8988T (cell line): Measurements from ENCODE around the gene SLC25A51.
A peak's percentile ranks its signal among the peaks of the same experiment; 100 is the strongest.

Experiments
- DNase-seq: peaks from one replicate; pipeline ENCODE4 v3.0.0; 2011

Gene SLC25A51

DNA sequence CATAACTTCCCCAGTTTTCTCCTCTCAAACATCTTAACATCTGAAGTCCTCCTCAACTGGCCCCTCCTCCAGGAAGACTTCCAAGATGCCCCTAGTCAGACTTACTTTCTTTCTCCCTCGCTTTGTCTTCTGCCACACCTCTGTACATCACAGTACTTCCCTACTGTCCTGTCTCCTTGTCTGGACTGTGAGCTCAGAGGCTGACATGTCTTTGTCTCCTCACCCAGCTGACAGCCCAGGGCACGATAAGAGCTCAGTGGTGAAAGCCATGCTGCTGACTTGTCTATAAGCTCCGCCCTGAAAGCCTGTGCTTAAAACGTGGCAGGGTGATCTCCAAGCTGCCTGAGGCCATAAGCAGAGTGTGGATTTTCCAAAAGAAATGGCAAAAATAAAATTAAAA lies 33.0 kb upstream of the SLC25A51 start:
- DNase-seq = no peak

DNA sequence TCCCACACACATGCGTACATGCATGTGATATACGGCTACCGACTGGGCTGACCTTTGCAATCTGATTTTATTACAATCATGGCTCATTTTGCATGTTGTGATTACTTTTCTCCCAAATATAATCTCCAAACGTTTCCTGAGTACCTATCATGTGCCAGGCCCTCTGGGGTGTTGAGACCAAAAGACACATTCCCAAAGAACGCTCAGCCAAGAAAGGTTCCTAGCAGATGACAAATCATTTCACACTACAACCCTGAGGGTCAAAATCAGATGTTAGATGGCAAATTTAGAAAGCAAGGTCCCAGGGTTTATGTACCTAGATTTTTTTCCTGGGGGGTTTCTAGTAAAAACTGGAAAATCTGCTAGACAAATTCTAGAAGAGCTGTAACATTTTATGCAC lies 32.4 kb upstream of the SLC25A51 start:
- no peak for DNase-seq

DNA sequence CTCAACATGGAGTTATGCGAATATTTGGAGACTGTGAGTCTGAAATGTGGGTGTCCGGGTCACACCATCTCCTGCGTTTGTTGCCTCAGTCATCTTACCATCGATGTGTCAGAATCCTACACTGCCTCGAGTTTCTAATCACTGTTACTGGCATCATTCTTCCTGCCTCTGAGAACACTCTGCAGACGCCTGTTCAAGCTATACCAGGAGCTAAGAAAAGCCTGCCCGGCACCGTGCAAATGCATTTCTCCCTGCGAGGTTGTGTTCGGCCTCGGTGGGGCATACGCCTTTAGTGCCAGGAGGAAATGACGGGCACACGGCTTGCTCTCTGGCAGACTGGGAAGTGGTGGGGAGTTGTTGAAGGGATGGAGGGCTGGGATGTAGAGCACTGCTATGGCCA lies 31.2 kb upstream of the SLC25A51 start:
- DNase-seq = no peak

DNA sequence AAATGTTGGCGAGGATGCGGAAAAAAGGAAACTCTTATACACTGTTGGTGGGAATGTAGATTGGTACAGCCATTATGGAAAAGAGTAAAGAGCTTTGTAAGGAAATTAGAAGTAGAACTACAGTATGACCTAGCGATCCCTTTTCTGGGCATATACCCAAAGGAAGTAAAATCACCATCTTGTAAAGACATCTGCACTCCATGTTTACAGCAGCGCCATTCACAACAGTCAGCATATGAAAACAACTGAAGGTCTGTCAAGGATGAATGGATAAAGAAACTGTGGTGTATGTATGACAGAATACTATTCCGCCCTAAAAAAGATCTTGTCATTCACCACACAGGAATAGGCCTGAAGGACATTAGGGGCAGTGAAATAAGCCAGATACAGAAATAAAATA lies 27.7 kb upstream of the SLC25A51 start:
- DNase-seq = no peak

DNA sequence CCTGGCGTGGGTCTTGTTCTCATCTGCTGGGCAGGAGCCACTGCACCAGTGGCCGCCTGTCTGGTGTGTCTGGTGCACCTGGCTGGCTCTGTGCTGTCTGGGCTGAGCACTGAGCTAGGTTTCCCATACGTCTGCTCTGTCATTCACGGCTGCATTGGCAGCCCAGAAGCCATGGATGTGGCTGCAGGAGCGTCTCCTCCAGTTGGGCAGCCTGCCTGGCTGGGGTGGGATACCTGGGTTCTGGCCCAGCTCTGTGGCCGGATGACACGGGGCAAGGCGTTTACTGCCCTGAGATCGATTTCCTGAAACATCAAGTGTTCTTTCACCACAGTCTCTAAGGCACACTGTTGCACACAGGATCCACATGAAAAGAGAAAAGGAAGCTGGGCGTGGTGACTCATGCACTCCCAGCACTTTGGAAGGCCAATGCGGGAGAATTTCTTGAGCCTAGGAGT lies 25.5 kb upstream of the SLC25A51 start:
- DNase-seq = no peak

DNA sequence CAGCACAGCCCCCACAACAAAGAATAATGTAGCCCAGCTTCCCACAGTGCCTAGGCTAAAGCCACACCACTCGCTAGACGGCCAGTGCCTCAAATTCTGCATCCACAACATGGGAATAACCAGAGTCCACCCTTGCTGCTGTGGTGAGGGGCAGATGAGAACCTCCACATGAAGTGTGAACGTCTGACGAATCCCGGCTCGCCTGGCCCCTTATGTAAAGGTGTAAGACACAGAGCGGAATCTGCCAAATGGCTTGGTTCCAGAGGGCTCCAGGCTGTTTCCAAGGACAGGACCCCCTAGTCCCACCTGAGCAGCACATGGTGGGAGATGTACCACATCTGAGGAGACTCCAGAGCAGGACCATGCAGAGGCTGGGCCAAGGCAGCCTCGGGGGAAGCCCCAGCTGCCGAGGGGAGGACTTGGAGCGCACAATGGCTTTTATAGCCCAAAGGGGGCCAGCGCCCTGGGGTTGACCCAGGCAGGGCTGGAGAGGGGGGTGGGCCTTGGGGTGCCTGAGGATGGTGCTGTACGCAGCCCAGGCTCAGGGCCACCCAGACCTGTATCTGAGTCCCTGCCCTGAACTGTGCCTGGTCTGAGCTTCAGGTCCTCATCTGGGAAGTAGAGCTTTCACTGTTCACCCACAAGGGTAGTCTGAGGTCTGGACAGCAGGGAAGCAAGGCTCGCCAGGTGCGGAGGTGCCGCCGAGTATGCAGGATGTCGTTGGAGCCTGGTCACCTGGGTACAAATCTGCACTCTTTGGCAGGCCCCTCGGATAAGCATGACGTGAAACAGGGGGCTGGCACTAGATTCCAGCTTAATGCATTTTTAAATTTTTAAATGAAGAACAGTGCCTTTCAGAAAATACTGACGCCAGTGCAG lies 24.9 kb upstream of the SLC25A51 start:
- no peak for DNase-seq

DNA sequence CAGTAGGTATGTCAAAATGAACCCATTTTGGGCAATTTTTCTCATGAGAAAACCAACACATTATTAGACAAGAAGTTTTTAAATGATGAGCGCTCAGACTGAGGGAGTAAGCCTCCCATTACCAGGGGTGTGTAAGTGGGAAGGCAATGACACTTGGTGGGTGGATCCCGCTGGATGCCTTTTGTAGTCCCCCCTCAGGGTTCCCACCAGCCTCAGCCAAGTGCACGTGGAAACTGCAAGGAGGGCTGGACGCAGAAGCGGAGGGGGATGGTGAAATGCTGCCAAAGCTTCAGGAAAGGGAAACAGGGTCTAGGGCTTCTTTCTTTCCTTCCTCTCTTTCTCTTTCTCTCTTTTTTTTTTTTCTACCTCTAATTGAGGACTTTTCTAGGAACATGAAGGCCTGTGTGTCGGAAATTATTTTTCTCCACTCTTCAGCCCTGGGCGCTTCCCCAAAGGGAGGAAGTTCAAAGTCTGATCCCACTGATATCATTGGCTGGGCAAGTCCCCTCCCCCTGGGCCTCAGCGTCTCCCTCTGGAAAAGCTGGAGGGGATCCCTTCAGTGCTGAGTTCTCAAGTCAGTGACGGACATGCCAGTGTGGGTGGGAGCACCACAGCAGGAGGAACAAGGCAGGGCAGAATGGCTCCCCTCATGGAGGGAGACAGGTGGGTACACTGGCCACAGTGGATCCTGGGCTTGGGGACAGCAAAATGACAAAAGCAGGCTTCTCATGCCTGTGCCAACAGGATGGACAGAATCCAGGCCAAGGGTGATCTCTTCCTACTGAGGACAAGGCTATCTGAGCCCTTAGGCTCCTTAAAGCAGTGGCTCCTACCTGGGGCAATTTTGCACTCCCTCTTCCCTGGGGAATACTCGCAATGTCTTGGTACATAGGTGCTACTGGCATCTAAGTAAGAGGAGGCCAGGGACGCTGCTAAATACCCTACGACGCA lies 23.9 kb upstream of the SLC25A51 start:
- DNase-seq = no peak

DNA sequence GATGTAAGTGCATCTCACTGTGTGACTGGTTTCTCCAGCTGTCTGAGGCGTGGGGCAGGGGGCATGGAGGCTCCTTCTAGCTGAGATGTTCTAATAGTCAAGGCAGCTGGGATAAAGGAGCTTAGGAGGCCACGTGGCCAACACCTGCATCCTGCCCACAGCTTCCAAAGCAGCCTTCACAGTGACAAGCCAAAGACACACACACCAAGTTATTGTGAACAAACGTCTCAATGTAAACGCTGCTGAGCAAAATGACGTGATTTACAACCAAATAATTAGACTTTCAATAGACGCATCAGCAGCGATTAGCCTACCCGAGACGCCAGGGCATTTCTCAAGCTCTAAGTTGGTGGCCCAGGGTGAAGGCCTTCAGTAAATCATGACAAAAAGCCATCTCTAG lies 23.2 kb upstream of the SLC25A51 start:
- no peak for DNase-seq

DNA sequence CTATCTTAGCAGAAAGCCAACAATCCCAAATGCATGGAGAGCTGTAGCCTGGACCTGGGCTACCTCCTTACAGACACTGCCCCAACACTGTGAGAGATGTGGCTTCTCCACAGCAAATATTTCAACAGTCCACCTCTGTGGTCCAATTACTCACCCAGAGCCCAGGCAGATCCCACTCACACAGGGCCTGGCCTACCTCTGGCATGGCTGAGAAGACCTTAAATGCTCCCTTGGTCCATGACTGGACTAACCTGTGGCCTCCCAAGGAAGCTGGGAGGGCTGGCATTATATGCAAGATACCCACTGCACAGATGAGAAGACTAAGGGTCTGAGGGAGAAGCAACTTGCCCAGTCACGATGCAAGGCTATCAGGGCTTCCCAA lies 22.8 kb upstream of the SLC25A51 start:
- no peak for DNase-seq

DNA sequence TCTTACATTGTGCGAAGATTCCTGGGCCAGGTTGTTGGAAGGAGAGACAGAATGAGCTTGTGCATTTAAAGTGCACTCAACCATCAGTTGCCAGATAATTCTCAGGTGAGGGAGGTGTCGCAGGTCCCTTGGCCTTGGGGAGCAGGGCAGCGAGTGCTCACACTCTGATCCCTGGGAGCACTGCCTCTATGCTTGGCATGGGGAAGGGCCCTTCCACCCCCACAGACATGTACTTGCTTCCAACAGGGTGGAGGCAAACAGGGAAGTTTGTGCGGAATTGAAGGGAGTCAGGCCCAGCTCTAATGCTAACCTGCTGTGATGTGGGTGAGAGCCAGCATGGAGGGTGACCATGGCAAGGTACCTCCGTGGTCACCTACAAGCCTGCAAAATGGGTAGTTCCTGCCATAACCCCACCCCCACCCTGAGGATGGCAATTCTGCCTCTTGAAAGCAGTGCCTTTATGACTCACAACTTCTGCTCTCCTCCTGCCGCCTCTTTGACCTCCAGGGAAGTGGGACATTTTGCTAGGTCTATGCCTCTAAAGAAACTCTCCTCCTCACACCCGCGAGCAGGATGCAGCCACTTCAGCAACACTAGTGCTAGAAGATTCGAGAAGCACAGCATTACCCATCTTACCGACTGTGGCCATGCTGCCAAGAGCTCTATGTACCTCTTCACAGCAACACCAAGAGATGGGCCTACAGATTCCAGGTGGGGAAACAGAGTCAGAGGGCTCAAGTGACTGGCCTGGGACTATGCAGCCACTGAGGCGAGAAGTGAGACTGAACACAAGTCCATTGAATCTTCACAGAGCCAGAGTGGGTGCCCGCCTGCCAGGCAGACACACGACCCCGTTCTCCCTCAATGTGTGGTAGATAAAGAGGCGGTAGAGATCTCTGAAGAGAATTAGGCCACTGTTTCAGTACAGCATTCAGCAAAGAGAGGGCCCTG lies 22.1 kb upstream of the SLC25A51 start:
- no peak for DNase-seq

DNA sequence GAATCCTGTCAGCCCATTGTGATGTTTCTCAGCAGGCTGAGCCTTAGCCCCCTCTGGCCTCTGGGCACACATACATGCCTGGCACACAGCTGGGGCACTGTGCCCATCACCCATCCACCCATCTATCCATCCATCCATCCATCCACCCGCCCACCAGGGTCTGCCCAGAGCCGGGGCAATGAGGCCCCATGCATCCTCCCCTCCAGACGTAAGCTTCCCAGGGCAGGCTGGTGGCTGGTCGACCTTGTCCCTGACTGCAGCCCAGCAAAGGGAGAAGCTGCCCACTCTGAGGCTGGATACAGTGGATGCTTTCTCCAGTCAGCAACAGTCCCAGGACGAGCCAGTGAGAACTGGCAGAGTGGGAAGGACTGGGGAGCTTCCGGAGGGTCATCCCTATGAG lies 21.1 kb upstream of the SLC25A51 start:
- no peak for DNase-seq

DNA sequence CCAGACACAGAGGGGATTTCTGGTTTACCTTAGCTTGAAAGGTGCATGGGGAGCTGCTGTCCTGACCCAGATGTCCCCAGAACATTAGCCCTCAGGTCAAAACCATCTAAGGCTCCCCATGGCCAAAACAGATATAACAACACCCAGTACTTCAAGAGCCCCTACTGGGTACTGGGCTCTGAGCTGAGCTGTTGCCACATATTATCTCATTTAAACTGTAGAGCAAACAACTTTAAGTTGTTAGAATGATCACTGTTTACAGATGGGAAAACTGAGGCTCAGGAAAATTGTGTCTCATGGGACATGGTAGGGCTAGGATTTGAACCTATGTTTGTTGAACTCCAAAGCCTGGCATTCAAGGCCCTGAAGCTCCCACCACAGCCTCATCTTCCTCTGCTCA lies 20.6 kb upstream of the SLC25A51 start:
- DNase-seq = no peak

DNA sequence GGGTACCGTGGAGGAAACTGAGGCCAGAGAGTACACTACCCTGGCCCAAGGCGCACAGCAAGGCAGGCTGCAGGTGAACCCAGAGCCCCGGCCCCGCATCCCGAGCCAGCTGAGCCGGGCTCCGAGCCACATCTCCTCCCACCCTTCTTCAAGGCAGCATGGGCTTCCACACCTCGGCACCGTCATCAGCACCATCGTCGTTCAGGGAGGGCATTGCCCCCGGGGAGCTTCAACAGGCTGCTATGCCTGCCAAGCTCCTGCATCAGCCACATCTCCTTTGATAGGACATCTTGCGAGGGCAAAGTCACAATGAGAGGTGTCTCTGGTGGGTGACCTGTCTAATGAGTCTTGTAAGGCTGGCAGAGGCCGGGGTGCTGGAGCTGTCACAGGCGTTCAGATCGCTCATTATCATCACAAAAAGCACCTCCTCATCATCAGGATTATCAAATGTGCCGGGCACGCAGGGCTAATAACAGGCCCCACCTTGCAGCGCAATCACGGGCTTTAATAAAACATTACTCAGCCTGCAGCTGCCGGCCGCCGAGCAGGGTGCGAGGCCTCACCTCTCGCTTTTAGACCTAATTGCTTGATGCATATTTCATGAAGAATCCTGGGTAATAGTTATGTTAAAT lies 20.0 kb upstream of the SLC25A51 start:
- DNase-seq = no peak

DNA sequence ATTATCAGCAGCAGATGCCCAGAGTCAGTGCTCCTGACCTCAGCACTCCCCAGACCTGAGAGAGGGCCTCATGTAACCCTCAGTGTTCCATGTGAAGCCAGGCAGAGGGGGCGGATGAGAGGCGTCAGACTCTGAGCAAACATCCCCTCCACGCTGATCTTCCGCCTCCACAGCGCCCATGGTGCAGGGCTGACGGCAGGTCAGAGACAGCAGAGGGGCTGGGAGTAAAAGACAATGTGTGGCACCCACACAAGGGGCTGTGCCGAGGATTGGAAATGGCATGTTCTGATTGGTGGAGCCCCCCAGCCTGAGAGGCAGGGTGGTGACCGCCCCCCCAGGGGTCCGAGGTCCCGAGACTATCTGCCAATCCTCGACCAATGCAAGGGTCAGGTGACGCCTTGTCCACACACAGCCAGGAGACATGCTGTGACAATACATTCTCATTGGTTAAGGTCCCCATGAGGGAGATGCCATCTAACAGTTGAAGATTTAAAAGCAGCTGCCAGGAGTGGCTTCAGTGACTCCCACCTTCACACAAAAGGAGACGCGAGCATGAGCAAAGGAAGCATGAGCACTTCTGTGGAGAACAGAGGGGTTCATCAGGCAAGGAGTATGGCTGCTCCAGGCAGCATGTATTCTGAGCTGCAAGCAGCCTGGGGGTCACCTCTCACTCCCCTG lies 19.3 kb upstream of the SLC25A51 start:
- DNase-seq = no peak

DNA sequence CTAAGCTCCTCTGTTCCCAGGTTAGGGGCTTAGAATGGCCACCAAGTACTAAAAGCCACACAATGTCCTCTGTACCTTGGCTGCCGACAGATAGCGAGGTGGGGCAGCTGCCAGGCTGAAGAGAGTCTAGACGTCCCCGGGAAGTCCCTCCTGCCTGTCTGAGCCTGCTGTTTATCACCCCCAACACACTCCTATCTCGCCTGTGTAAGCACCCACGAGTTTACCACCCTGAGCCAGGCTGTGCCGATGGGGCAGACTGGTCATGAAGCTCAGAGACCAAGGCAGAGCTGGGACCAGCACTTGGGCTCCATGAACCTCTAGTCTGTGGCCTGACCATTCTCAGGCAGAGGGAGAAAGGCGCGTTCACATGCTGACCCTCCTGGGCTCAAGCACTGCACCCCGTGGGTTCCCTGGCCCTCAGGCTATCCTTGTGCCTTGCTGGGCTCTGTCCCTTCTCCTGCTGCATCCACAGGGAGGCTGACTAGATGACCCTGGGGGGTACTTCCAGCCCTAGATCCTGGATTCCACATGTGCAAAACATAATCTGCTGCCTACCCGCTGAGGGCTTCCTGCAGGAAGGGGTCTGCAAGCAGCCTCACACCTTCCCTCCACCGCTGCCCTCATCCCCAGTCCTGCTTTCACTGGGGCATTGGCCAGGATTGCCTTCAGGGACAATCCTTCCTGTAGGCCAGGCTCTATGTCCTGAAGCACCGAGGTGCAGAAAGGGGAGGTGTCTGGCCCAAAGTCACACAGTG lies 18.6 kb upstream of the SLC25A51 start:
- no peak for DNase-seq

DNA sequence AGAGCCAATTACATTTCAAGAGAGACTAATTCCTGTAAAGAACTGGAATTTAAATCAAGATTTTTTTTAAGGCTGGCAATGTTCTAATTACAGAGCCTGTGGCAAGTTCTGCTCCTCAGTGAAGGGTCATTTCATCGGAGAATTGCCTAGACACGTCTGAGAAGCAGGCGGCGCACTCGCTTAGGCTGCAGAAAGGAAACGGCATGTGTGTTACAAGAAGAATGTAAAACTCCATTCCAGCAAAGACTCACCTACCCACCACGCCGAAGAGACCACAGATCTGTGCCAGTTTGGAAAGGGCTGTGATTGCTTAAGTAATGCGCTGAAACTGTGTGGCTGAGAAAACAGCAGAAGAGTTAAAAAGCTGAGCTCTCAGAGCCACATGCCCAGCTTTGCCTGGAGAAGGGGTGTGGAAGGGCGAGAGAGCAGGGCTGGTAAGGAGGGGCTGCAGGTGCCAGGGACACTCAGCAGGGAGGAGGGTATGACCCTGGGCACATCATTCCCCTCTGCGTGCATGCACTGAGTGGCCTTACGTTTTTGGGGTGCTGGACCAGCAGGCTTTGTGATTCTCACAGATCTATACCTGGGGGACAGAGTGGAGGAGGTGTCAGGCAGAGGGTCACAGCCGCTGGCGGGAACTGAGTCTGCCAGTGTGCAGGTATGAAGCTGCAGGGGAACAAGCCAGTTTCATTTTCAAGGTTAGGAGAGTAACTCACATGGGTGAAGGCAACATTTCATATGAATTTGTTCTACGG lies 17.8 kb upstream of the SLC25A51 start:
- no peak for DNase-seq

DNA sequence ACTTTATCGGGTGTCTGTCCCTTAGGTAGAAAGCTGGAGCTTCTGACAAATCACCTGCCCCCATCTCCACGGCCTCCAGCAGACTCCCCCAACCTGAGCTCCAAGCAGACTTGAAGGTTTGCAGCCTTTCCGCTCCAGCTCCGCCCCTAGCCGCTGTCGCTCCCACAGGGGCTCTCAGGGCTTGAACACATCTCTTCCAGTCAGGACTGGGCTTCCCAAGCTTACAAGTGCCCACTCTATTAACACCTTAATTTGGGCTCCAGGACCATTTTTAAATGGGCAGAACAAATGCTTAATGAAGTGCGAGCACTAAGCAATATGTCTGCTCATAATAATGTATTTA lies 17.2 kb upstream of the SLC25A51 start:
- no peak for DNase-seq

DNA sequence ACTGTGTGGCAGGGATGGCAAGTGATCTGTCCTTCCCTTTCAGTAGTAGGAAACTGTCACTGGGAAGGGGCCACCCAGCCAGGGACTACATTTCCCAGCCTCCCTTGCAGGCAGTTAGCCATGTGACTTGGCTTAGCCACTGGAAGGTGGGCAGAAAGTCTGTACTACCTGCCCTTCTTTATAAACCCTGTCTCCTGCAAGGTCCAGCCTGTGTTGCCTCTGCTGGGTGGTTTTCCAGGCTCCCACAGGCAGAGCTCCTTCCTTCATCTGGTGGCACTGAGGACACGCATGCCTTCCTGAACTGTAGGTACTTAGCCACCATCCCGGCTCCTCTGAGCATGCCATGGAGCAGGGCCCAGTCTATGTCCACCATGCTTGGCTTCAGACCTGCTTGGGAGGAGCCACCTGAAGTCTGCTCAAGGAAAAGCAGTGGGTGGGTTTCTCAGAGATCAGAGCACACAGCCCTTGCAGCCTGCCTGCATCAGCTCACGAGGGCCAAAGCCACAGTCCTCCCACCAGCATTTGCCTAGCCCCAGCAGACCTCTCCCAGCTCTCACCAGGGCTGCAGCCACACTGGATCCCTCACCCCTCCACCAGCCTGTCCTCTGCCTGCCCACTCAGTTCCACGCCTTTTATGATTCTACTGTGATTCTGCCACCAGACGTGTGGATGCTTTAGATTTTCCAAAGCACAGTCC lies 16.7 kb upstream of the SLC25A51 start:
- peak; percentile 42 for DNase-seq

DNA sequence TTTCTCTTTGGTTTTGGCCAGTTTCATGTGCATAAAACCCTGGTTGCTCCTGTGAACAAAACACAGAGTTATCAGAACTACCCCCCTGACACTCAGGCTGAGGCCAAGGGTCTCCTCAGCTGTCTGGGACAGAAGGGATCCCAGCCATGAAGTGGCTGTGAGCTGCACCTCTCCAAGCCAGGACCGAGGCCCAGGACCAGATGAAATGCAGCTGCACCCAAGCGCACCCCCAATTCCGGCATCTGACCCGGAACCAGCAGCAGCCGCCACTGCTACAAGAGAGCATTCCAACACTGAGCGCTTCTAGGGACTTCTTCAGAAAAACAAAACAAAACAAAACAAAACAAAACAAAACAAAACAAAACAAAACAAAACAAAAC lies 16.0 kb upstream of the SLC25A51 start:
- no peak for DNase-seq
